GF-D8 (cell line): Measurements from ENCODE around the gene TBX21.
A peak's percentile ranks its signal among the peaks of the same experiment; 100 is the strongest.

Source experiments
- DNase-seq: peaks from one replicate; lab custom pipeline; 2025; lab: John Stamatoyannopoulos, UW

Gene TBX21

DNA sequence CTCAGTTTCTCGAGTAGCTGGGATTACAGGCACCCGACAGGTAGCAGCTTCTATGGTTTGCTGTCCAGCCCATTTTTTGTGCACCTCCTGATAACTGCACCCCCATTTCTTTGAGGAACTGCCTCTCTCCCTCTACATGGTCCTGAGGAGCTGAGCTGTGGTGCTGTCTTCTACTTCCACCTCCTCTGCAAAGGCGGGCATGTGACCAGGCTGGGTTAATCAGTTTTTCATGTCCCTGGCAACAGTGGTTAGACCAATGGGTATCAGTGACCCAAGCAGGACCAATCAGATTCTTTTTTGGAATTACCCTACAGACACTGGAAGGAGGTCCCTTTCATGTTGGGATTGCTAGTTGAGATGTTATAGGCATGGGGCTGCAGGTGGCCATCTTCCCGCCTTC lies 41.3 kb downstream of the TBX21 start:
- DNase-seq = no peak

DNA sequence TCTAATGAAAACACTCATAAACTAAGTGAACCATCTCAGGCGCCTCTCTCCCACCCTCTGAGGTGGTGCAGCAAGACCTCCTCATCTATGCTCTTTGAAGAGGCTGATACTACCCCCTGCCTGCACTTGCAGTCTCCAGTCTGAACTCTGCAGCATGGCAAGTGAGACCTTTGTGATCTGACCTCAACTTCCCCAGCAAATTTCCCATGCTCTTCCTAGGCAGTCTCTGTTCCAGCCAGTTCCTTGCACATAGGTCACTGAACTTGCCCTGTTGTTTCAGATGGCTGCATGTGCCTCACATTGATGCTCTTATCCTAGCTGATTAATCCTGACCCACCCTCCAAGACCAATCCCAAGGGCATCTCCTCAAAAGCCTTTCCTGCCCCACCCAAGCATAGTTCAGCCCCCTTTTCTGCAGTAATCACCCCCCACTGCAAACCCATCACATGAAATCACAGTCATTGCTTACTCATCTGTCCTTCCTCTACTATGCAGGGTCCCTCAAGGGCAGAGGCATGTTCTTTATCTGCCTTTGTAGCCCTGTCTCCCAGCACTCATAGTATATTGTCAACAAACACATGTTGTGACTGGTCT lies 42.0 kb downstream of the TBX21 start:
- DNase-seq = no peak

DNA sequence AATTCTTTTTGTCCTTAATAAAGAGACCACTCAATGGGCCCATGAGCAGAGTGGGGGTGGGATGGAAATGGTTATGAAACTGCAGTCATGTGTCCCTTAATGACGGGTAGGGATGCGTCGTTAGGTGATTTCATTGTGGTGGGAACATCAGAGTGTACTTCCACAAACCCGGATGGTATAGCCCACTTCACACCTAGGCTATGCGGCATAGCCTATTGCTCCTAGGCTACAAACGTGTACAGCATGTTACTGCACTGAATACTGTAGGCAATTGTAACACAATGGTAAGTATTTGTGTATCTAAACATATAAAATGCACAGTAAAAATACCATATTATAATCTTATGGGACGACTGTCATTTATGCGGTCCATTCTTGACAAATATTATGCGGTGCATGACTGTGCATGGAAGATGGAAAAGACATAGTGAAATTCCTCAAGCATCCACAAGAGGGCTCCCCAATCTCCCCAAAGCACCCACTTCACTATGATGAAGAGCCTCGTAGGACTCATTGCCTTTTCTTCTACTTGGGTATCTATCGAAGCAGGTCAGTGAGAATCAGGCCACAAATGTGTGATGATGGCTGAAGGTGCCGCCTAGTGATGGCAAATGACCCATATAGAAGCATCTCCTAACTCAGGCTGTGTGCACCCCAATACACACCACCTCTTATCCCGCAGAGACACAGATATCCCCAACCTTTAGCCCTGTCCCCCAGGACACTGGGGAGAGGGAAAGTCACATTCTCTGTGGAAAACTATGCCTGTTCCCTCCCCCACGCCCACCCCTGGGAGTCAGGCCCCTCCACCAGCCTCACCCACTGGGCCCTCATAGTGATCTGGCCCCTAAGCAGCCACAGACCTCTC lies 43.5 kb downstream of the TBX21 start:
- peak; percentile 4 for DNase-seq

DNA sequence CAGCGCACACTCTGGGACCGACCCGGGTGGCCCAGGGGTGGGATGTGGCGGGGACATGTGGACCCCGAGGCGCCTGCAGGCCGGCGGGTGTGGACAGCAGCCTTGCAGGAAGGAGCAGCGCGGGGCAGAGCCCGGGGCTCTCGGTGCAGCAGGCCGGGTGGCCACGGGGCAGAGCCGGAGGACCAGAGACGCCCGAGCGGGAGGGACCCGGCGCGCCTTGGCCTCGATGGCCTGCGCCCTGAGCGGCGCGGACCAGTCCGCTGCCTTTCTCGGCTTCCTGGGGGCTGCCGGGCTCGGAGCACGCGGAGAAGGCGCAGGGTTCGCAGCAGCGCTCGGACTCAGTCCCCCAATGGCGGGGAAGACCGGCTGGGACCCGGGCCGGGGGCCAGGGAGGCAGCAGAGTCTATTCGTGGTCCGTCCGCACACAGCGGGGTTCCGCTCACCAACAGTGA lies 45.2 kb downstream of the TBX21 start:
- no peak for DNase-seq

DNA sequence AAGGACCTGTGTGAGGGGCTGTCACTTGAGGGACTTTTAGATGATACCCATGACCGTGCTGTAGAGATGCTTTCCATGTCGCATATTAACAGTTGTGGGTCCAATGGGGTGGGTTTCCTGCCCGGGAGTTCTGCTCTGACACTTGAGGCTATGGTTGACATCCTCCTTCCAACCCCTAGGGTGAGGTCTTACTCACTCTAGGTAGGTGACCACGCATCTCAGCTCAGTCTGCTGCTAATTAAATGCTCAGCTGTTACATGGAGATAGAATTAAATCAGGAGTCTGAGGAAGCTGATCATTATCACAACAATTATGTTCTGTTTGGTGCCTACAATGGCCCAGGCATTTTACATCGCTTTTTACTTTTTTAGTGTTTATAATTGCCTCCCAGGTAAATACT lies 48.4 kb downstream of the TBX21 start:
- DNase-seq = no peak

DNA sequence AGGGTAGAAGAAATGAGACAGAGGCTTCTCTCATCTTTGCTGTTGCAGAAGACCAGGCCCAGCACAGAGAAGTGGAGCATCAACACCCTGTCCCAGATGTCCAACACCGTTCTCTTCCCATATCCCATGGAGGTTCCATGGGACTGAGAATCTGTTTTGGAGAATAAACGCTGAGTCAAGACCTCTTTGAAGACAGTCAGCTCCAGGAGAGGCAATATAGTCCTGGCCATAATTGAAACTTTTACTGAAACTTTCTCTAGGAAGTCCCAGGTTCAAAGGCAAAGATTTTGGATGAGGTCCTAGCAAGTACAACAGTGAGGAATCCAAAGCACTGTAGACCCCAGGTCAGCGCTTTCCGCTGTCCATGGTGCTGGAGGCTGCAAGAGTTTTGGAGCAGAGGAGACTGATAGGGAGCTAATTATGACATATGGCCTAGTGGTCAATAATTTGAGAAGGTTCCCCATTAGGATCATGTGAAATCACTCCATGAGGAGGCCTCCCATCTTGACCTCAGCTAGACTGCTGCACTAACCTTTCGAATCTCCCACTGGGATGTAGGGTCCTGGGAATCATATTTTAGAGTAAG lies 52.6 kb downstream of the TBX21 start:
- DNase-seq = no peak

DNA sequence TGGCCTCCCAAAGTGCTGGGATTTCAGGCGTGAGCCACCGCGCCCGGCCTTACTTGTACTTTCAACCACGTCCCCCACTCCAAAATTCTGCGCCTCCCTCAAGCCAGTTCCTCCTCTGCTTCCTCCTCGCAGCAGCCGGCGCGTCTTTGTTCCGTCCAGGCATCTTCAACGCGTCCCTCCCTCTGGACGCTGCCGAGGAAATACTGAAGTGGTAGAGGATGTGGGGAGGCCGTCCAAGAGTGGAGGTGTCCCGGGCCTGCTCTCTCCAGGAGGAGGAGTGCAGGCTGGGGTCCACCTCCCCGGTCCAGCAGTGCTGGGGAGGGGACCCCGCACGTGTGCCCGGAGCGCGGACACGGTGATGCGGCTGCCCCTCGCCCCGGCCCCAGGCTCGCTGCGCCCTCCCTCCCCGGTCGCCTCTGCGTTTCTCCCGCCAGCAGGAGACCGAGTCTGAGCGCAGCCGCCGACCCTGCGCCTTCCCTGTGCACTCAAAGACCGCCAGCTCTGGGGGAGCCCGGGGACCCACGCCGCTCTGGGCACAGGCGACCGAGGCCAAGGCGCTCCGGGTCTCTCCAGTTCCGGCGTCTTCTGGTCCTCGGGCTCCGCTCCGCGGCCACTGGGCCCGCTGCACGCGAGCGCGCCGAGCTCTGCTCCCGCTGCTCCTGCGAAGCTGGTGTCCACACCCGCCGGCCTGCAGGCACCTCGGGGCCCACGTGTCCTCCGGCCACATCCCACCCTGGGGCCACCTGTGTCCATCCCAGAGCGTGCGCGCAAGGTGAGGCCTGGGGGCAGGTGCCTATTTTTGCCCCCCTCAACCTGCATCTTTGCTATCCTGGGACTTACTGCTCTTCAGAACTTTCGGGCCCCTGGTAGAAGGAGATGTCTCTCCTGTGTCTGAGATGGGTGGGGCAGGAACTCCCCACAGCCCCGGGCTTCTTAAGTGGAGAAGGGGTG lies 56.9 kb downstream of the TBX21 start:
- no peak for DNase-seq

DNA sequence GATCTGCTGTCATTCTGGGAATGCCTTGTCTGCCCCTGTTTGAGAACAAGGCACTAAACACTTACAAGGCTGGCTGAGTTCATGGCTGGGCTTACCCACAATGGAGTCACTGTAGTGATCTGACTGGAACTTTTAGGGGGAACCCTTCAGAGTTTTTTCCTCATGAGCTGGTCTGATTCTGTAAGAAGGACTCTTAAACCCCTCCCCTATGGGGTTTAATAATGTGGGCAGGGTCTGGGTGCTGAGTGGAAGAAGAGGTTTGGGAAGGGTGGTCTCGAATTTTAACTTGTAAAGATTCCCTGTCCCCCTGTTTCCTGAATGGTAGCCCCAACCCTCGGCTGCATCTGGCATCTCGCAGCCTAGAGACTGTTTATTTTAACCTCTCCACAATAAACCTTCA lies 58.0 kb downstream of the TBX21 start:
- DNase-seq = no peak

DNA sequence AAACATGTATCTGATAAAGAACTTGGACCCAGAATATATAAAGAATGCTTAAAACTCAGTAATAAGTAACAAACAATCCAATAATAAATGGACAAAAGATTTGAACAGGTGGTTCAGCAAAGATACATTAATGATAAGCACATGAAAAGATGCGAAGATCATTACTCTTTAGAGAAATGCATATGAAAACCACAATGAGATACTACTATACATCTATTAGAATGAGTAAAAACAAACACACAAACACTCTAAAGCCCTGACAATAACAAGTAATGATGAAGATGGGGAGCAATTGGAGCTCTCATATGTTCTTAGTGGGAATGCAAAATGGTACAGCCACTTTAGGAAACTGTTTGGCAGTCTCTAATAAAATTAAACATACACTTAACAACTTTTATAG lies 59.4 kb downstream of the TBX21 start:
- no peak for DNase-seq

DNA sequence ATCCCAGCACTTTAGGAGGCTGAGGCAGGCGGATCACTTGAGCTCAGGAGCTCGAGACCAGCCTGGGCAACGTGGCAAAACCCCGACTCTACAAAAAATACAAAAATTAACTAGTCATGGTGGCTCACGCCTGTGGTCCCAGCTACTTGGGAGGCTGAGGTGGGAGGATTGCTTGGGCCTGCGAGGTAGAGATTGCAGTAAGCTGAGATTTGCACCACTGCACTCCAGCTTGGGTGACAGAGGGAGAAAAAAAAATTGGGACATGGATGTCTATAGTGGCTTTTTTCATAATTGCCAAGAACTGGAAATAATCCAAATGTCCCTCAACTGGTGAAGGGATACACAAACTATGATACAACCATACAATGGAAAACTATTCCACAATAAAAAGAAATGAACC lies 59.9 kb downstream of the TBX21 start:
- DNase-seq = no peak
